Rectal smooth muscle tissue (tissue), 1 donor: ENCODE results near the gene GSK3B.
"Not testable (repeated sequence)": the region's sequence is repeated elsewhere in the genome, so short reads cannot be mapped to it uniquely, and the experiment has no call there.

Experiments
- H3K27ac ChIP-seq: one replicate; pipeline ENCODE4 v1.7.0; 2013; ENCODE audit warnings: low read depth, low read length, inconsistent platforms
- H3K27me3 ChIP-seq: one replicate; pipeline ENCODE4 v1.7.0; 2013; ENCODE audit warnings: low read length; ENCODE audit not compliant: control insufficient read depth, insufficient read depth
- H3K36me3 ChIP-seq: one replicate; pipeline ENCODE4 v1.7.0; 2013; ENCODE audit warnings: low read length; ENCODE audit not compliant: control insufficient read depth, insufficient read depth
- H3K4me1 ChIP-seq: one replicate; pipeline ENCODE4 v1.7.0; 2013; ENCODE audit warnings: low read length; ENCODE audit not compliant: control insufficient read depth, insufficient read depth
- H3K4me3 ChIP-seq: one replicate; pipeline ENCODE4 v1.7.0; 2013; ENCODE audit warnings: low read length
- H3K9ac ChIP-seq: one replicate; pipeline ENCODE4 v1.7.0; 2013; ENCODE audit warnings: low read length

GSK3B gene

GRCh38 chr3:120021523-120021922 lies 72.7 kb downstream of the GSK3B start:
- H3K27ac ChIP-seq, result no peak overlapping the region
- peaks cover 2% of the 10 kb centered on the region for H3K4me1 ChIP-seq
- no peaks in the 10 kb centered on the region for H3K27me3 ChIP-seq
- no peak overlapping the region for H3K4me3 ChIP-seq
- no peaks in the 10 kb centered on the region for H3K36me3 ChIP-seq
- no peak overlapping the region for H3K9ac ChIP-seq

- no peak overlapping the region for H3K9ac ChIP-seq
- no peak overlapping the region for H3K4me3 ChIP-seq
- no peaks in the 10 kb centered on the region for H3K27me3 ChIP-seq
- H3K36me3 ChIP-seq, result no peaks in the 10 kb centered on the region
- peaks cover 8% of the 10 kb centered on the region for H3K4me1 ChIP-seq
- no peak overlapping the region for H3K27ac ChIP-seq
Observed at GRCh38 chr3:120018299-120018698, 75.9 kb downstream of the GSK3B start.

GRCh38 chr3:120017692-120018091 lies 76.6 kb downstream of the GSK3B start:
- Histone ChIP-seq H3K4me3 (no peak overlapping the region), H3K27me3 (no peaks in the 10 kb centered on the region), H3K9ac (no peak overlapping the region), H3K27ac (no peak overlapping the region), H3K36me3 (no peaks in the 10 kb centered on the region), H3K4me1 (peaks cover 12% of the 10 kb centered on the region)

- Histone ChIP-seq H3K27me3 (no peaks in the 10 kb centered on the region), H3K4me3 (no peak overlapping the region), H3K36me3 (no peaks in the 10 kb centered on the region), H3K27ac (no peak overlapping the region), H3K4me1 (peaks cover 12% of the 10 kb centered on the region), H3K9ac (no peak overlapping the region)
Observed at GRCh38 chr3:120013481-120013880, 80.8 kb downstream of the GSK3B start.

- not testable (repeated sequence) for H3K27ac ChIP-seq, H3K4me3 ChIP-seq, H3K9ac ChIP-seq, H3K36me3 ChIP-seq, H3K27me3 ChIP-seq, H3K4me1 ChIP-seq
Observed at GRCh38 chr3:120005741-120006140, 88.5 kb downstream of the GSK3B start.

- not testable (repeated sequence) for H3K4me1 ChIP-seq, H3K9ac ChIP-seq, H3K36me3 ChIP-seq, H3K4me3 ChIP-seq, H3K27me3 ChIP-seq, H3K27ac ChIP-seq
Observed at GRCh38 chr3:120004008-120004498, 90.2 kb downstream of the GSK3B start.

GRCh38 chr3:119998166-119998565 lies 96.1 kb downstream of the GSK3B start:
- Histone ChIP-seq H3K27ac (no peak overlapping the region), H3K4me3 (no peak overlapping the region), H3K27me3 (no peaks in the 10 kb centered on the region), H3K9ac (no peak overlapping the region), H3K4me1 (no peaks in the 10 kb centered on the region), H3K36me3 (no peaks in the 10 kb centered on the region)

GRCh38 chr3:119990888-119991287 lies 103.4 kb downstream of the GSK3B start:
- Histone ChIP-seq H3K9ac (no peak overlapping the region), H3K27me3 (no peaks in the 10 kb centered on the region), H3K36me3 (no peaks in the 10 kb centered on the region), H3K4me3 (no peak overlapping the region), H3K27ac (no peak overlapping the region), H3K4me1 (no peaks in the 10 kb centered on the region)

GRCh38 chr3:119989981-119990655 lies 104.1 kb downstream of the GSK3B start:
- H3K4me3 ChIP-seq, result no peak overlapping the region
- no peaks in the 10 kb centered on the region for H3K27me3 ChIP-seq
- H3K27ac ChIP-seq, result no peak overlapping the region
- no peak overlapping the region for H3K9ac ChIP-seq
- no peaks in the 10 kb centered on the region for H3K36me3 ChIP-seq
- no peaks in the 10 kb centered on the region for H3K4me1 ChIP-seq

GRCh38 chr3:119986812-119987211 lies 107.4 kb downstream of the GSK3B start:
- not testable (repeated sequence) for H3K36me3 ChIP-seq, H3K4me1 ChIP-seq, H3K4me3 ChIP-seq, H3K27me3 ChIP-seq, H3K9ac ChIP-seq, H3K27ac ChIP-seq

GRCh38 chr3:119981386-119981785 lies 112.9 kb downstream of the GSK3B start:
- Histone ChIP-seq H3K27ac (no peak overlapping the region), H3K4me3 (no peak overlapping the region), H3K36me3 (no peaks in the 10 kb centered on the region), H3K27me3 (no peaks in the 10 kb centered on the region), H3K4me1 (no peaks in the 10 kb centered on the region), H3K9ac (no peak overlapping the region)

- Histone ChIP-seq H3K4me3 (no peak overlapping the region), H3K36me3 (no peaks in the 10 kb centered on the region), H3K4me1 (no peaks in the 10 kb centered on the region), H3K27me3 (no peaks in the 10 kb centered on the region), H3K9ac (no peak overlapping the region), H3K27ac (no peak overlapping the region)
Observed at GRCh38 chr3:119978554-119979208, 115.6 kb downstream of the GSK3B start.

GRCh38 chr3:119977353-119977752 lies 116.9 kb downstream of the GSK3B start:
- no peak overlapping the region for H3K4me3 ChIP-seq

More at GRCh38 chr3:119977353-119977752, 116.9 kb downstream of the GSK3B start:
- Histone ChIP-seq H3K36me3 (no peaks in the 10 kb centered on the region), H3K4me1 (no peaks in the 10 kb centered on the region), H3K27me3 (no peaks in the 10 kb centered on the region), H3K9ac (no peak overlapping the region), H3K27ac (no peak overlapping the region)
